Stimulated activated CD8-positive, alpha-beta memory T cell treated with anti-CD3 and anti-CD28 coated beads, Interleukin-7, amount 100 ng/mL, for 1 hour (primary cell): ENCODE data around the gene GPRC5B.

Experiments
- DNase-seq, 2 donors: peaks; one replicate each; pipeline ENCODE4 v3.0.0-alpha.2; 2020; ENCODE audit warnings: low read depth in 2 of 2

GPRC5B gene

GRCh38 chr16:19844945-19845641 is 39.6 kb downstream of the GPRC5B start:
- DNase-seq, result no peak

- no peak for DNase-seq
Measured at GRCh38 chr16:19843371-19843770, 41.3 kb downstream of the GPRC5B start.

GRCh38 chr16:19842426-19843157 is 42.1 kb downstream of the GPRC5B start:
- no peak for DNase-seq

- no peak for DNase-seq
Measured at GRCh38 chr16:19841184-19841583, 43.5 kb downstream of the GPRC5B start.

GRCh38 chr16:19840524-19841110 is 44.0 kb downstream of the GPRC5B start:
- no peak for DNase-seq

- DNase-seq, result no peak
Measured at GRCh38 chr16:19837984-19838707, 46.5 kb downstream of the GPRC5B start.

- DNase-seq, result no peak
Measured at GRCh38 chr16:19837331-19837980, 47.2 kb downstream of the GPRC5B start.

- no peak for DNase-seq
Measured at GRCh38 chr16:19835968-19836421, 48.7 kb downstream of the GPRC5B start.

- DNase-seq, result no peak
Measured at GRCh38 chr16:19835196-19835595, 49.5 kb downstream of the GPRC5B start.

GRCh38 chr16:19833581-19833980 is 51.1 kb downstream of the GPRC5B start:
- DNase-seq, result no peak

GRCh38 chr16:19833176-19833575 is 51.5 kb downstream of the GPRC5B start:
- DNase-seq, result no peak

GRCh38 chr16:19831678-19832077 is 53.0 kb downstream of the GPRC5B start:
- no peak for DNase-seq

GRCh38 chr16:19830902-19831560 is 53.6 kb downstream of the GPRC5B start:
- DNase-seq, result no peak

- DNase-seq, result no peak
Measured at GRCh38 chr16:19829844-19830692, 54.6 kb downstream of the GPRC5B start.

- no peak for DNase-seq
Measured at GRCh38 chr16:19824216-19824615, 60.4 kb downstream of the GPRC5B start.

- no peak for DNase-seq
Measured at GRCh38 chr16:19823322-19823721, 61.3 kb downstream of the GPRC5B start.

- DNase-seq, result no peak
Measured at GRCh38 chr16:19822533-19822932, 62.1 kb downstream of the GPRC5B start.

GRCh38 chr16:19817875-19818274 is 66.8 kb downstream of the GPRC5B start:
- no peak for DNase-seq

- no peak for DNase-seq
Measured at GRCh38 chr16:19817122-19817521, 67.5 kb downstream of the GPRC5B start.

- no peak for DNase-seq
Measured at GRCh38 chr16:19815418-19815817, 69.2 kb downstream of the GPRC5B start.
